ENCODE results near the gene FOXD4.
"Not testable (repeated sequence)": the region's sequence is repeated elsewhere in the genome, so short reads cannot be mapped to it uniquely, and the experiment has no call there.

FOXD4 gene

GRCh38 chr9:90851-91250, 27.4 kb downstream of the FOXD4 start:
- not testable (repeated sequence) for DNase-seq

GRCh38 chr9:88396-89037, 29.7 kb downstream of the FOXD4 start:
- DNase-seq = not testable (repeated sequence)

- DNase-seq = not testable (repeated sequence)
Observed at GRCh38 chr9:87860-88259, 30.4 kb downstream of the FOXD4 start.

GRCh38 chr9:87105-87504, 31.1 kb downstream of the FOXD4 start:
- DNase-seq = not testable (repeated sequence)

GRCh38 chr9:86697-87096, 31.5 kb downstream of the FOXD4 start:
- DNase-seq = not testable (repeated sequence)

- not testable (repeated sequence) for DNase-seq
Observed at GRCh38 chr9:82932-83689, 35.1 kb downstream of the FOXD4 start.

GRCh38 chr9:78333-78732, 39.9 kb downstream of the FOXD4 start:
- DNase-seq = not testable (repeated sequence)

GRCh38 chr9:76389-76788, 41.8 kb downstream of the FOXD4 start:
- not testable (repeated sequence) for DNase-seq

GRCh38 chr9:73900-74525, 44.2 kb downstream of the FOXD4 start:
- DNase-seq = not testable (repeated sequence)

- not testable (repeated sequence) for DNase-seq
Observed at GRCh38 chr9:73076-73899, 44.9 kb downstream of the FOXD4 start.

Data from NCI-H1694 treated with DMSO at 0.1 percent for 48 hours (cell line).